Stomach smooth muscle (tissue), 2 donors: ENCODE results near the gene TEAD1.

Source experiments
- H3K27ac ChIP-seq: one replicate; pipeline ENCODE4 v1.7.0; 2013; ENCODE audit warnings: mild to moderate bottlenecking, low read length, inconsistent platforms
- H3K27me3 ChIP-seq, 2 donors: one replicate each; pipeline ENCODE4 v1.7.0; 2013; ENCODE audit warnings: low read length in 2 of 2; ENCODE audit not compliant: insufficient read depth in 2 of 2, control insufficient read depth in 1 of 2
- H3K36me3 ChIP-seq, 2 donors: one replicate each; pipeline ENCODE4 v1.7.0; 2013; ENCODE audit warnings: low read length in 2 of 2; ENCODE audit not compliant: control insufficient read depth in 2 of 2, insufficient read depth in 2 of 2
- H3K4me1 ChIP-seq: one replicate; pipeline ENCODE4 v1.7.0; 2013; ENCODE audit warnings: low read length; ENCODE audit not compliant: control insufficient read depth, insufficient read depth
- H3K4me3 ChIP-seq, 2 donors: one replicate each; pipeline ENCODE4 v1.7.0; 2013; ENCODE audit warnings: low read length in 2 of 2
- H3K9ac ChIP-seq, 2 donors: one replicate each; pipeline ENCODE4 v1.7.0; 2013; ENCODE audit warnings: low read length in 2 of 2, mild to moderate bottlenecking in 1 of 2
- H3K9me3 ChIP-seq, 2 donors: one replicate each; pipeline ENCODE4 v1.7.0; 2013; ENCODE audit warnings: low read length in 2 of 2; ENCODE audit not compliant: control insufficient read depth in 2 of 2
- donor health status: healthy.
- donor health status: Pancreatic carcinoma.

Gene TEAD1

GRCh38 chr11:12707500-12707880 lies 33.3 kb downstream of the TEAD1 start:
- H3K27me3 ChIP-seq = no peaks in the 10 kb centered on the region
- peaks cover 25% of the 10 kb centered on the region for H3K4me1 ChIP-seq
- H3K9ac ChIP-seq = no peak overlapping the region
- no peaks in the 10 kb centered on the region for H3K9me3 ChIP-seq
- H3K27ac ChIP-seq = no peak overlapping the region
- H3K4me3 ChIP-seq = no peak overlapping the region
- no peaks in the 10 kb centered on the region for H3K36me3 ChIP-seq

- no peak overlapping the region for H3K9ac ChIP-seq
- no peaks in the 10 kb centered on the region for H3K9me3 ChIP-seq
- H3K27ac ChIP-seq = no peak overlapping the region
- H3K27me3 ChIP-seq = no peaks in the 10 kb centered on the region
- no peaks in the 10 kb centered on the region for H3K36me3 ChIP-seq
- no peak overlapping the region for H3K4me3 ChIP-seq
- peaks cover 25% of the 10 kb centered on the region for H3K4me1 ChIP-seq
Observed at GRCh38 chr11:12711496-12711895, 37.3 kb downstream of the TEAD1 start.

GRCh38 chr11:12712132-12712531 lies 37.9 kb downstream of the TEAD1 start:
- Histone ChIP-seq H3K4me1 (peaks cover 21% of the 10 kb centered on the region), H3K27me3 (no peaks in the 10 kb centered on the region), H3K36me3 (no peaks in the 10 kb centered on the region), H3K27ac (no peak overlapping the region), H3K9ac (no peak overlapping the region), H3K4me3 (no peak overlapping the region), H3K9me3 (no peaks in the 10 kb centered on the region)

- H3K9me3 ChIP-seq = no peaks in the 10 kb centered on the region
- H3K27me3 ChIP-seq = no peaks in the 10 kb centered on the region
- no peak overlapping the region for H3K4me3 ChIP-seq
- no peaks in the 10 kb centered on the region for H3K36me3 ChIP-seq
- no peak overlapping the region for H3K9ac ChIP-seq
- peaks cover 11% of the 10 kb centered on the region for H3K4me1 ChIP-seq
- H3K27ac ChIP-seq = no peak overlapping the region
Observed at GRCh38 chr11:12715131-12715530, 40.9 kb downstream of the TEAD1 start.

- H3K4me3 ChIP-seq = no peak overlapping the region
Observed at GRCh38 chr11:12715941-12716340, 41.7 kb downstream of the TEAD1 start.

GRCh38 chr11:12716816-12717215 lies 42.6 kb downstream of the TEAD1 start:
- no peak overlapping the region for H3K9ac ChIP-seq
- H3K4me3 ChIP-seq = no peak overlapping the region
- H3K9me3 ChIP-seq = no peaks in the 10 kb centered on the region
- peaks cover 23% of the 10 kb centered on the region for H3K4me1 ChIP-seq
- H3K27me3 ChIP-seq = no peaks in the 10 kb centered on the region
- no peak overlapping the region for H3K27ac ChIP-seq
- H3K36me3 ChIP-seq = no peaks in the 10 kb centered on the region

More at GRCh38 chr11:12715941-12716340, 41.7 kb downstream of the TEAD1 start:
- no peak overlapping the region for H3K27ac ChIP-seq
- no peaks in the 10 kb centered on the region for H3K27me3 ChIP-seq
- H3K4me1 ChIP-seq = peaks cover 16% of the 10 kb centered on the region
- H3K9ac ChIP-seq = no peak overlapping the region
- no peaks in the 10 kb centered on the region for H3K9me3 ChIP-seq
- no peaks in the 10 kb centered on the region for H3K36me3 ChIP-seq

GRCh38 chr11:12717851-12718291 lies 43.6 kb downstream of the TEAD1 start:
- Histone ChIP-seq H3K9ac (no peak overlapping the region), H3K27ac (no peak overlapping the region), H3K36me3 (no peaks in the 10 kb centered on the region), H3K27me3 (no peaks in the 10 kb centered on the region), H3K4me1 (peaks cover 23% of the 10 kb centered on the region), H3K4me3 (no peak overlapping the region), H3K9me3 (no peaks in the 10 kb centered on the region)

- Histone ChIP-seq H3K9me3 (no peaks in the 10 kb centered on the region), H3K4me1 (peaks cover 24% of the 10 kb centered on the region), H3K27me3 (no peaks in the 10 kb centered on the region), H3K27ac (no peak overlapping the region), H3K9ac (no peak overlapping the region), H3K36me3 (no peaks in the 10 kb centered on the region), H3K4me3 (no peak overlapping the region)
Observed at GRCh38 chr11:12719221-12719620, 45.0 kb downstream of the TEAD1 start.

- no peaks in the 10 kb centered on the region for H3K9me3 ChIP-seq
- H3K4me3 ChIP-seq = no peak overlapping the region
- H3K9ac ChIP-seq = no peak overlapping the region
- H3K4me1 ChIP-seq = peaks cover 30% of the 10 kb centered on the region
- H3K27ac ChIP-seq = no peak overlapping the region
- no peaks in the 10 kb centered on the region for H3K27me3 ChIP-seq
- no peaks in the 10 kb centered on the region for H3K36me3 ChIP-seq
Observed at GRCh38 chr11:12721816-12722604, 47.8 kb downstream of the TEAD1 start.

GRCh38 chr11:12723421-12724300 lies 49.4 kb downstream of the TEAD1 start:
- no peaks in the 10 kb centered on the region for H3K36me3 ChIP-seq

More at GRCh38 chr11:12723421-12724300, 49.4 kb downstream of the TEAD1 start:
- Histone ChIP-seq H3K4me3 (no peak overlapping the region), H3K4me1 (peaks cover 37% of the 10 kb centered on the region), H3K9ac (no peak overlapping the region), H3K27me3 (no peaks in the 10 kb centered on the region), H3K9me3 (no peaks in the 10 kb centered on the region), H3K27ac (peak overlapping the region; percentile 67)
